ENCODE measurements around the gene FAM177B.
"Not testable (repeated sequence)": the region's sequence is repeated elsewhere in the genome, so short reads cannot be mapped to it uniquely, and the experiment has no call there.

FAM177B gene

DNA sequence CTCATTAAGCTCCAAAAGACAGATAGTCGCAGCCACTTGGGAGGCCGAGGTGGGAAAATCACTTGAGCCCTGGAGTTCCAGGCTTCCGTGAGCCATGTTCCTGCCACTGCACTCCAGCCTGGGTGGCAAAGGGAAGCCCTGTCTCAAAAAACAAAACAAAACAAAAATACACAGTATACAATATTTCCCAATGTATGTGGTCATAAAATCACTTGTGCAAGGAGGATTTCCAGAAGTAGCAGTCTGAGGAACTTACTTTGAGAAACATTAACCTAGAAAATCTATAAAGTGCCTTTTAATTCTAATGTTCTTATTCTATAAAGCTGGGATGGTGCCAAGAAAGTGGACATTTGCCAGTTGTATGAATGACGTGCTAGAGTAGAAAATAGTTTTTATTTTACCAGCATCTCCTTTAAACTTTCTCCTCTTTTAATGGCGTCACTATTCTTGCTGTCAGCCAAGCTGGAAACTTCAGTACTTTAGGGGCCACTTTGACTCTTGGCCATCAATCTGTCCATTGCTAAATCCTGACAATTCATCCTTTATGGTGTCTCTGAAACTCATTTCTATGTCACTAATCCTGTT is 22.5 kb downstream of the FAM177B start:
- no peak overlapping the region for H3K4me3 ChIP-seq (ENCODE audit: low read depth, low read length)
- TF ChIP-seq, protein P1, sequence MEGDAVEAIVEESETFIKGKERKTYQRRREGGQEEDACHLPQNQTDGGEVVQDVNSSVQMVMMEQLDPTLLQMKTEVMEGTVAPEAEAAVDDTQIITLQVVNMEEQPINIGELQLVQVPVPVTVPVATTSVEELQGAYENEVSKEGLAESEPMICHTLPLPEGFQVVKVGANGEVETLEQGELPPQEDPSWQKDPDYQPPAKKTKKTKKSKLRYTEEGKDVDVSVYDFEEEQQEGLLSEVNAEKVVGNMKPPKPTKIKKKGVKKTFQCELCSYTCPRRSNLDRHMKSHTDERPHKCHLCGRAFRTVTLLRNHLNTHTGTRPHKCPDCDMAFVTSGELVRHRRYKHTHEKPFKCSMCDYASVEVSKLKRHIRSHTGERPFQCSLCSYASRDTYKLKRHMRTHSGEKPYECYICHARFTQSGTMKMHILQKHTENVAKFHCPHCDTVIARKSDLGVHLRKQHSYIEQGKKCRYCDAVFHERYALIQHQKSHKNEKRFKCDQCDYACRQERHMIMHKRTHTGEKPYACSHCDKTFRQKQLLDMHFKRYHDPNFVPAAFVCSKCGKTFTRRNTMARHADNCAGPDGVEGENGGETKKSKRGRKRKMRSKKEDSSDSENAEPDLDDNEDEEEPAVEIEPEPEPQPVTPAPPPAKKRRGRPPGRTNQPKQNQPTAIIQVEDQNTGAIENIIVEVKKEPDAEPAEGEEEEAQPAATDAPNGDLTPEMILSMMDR (IDR thresholded peaks at IDR 0.05; ENCODE audit: low read depth, low read length) = no peak

DNA sequence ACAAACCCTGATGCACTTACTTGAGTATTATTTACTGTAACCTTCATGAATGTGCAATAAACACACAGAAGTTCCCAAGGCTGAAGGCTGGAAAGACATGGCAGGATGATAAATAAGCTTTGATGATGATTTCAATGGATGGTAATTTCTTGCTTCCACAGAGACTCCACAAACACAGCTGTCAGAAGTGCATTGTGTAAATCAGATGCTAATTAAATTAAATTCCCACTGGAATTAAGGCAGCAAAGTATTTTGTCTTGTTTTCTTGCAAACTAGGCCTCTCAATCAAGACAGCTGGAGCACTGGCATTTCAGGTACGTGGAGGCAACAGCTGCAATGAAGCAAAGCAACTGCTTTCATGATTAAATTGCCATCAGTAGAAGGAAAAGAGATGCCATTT is 24.1 kb downstream of the FAM177B start:
- TF ChIP-seq, protein P1 (IDR thresholded peaks at IDR 0.05; ENCODE audit: low read depth, low read length) = no peak
- H3K4me3 ChIP-seq (ENCODE audit: low read depth, low read length) = no peak overlapping the region

DNA sequence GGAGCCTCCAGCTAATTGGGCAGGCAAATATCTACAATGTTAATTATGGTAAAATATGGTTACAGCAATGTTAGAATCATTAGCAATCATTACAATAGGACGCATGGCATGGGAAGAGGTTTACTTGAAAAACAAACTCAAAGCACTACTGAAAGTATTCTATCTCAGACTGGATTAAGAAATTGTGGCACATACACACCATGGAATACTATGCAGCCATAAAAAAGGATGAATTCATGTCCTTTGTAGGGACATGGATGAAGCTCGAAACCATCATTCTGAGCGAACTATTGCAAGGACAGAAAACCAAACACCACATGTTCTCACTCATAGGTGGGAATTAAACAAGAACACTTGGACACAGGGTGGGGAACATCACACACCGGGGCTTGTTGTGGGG is 25.2 kb downstream of the FAM177B start:
- H3K4me3 ChIP-seq (ENCODE audit: low read depth, low read length) = not testable (repeated sequence)

DNA sequence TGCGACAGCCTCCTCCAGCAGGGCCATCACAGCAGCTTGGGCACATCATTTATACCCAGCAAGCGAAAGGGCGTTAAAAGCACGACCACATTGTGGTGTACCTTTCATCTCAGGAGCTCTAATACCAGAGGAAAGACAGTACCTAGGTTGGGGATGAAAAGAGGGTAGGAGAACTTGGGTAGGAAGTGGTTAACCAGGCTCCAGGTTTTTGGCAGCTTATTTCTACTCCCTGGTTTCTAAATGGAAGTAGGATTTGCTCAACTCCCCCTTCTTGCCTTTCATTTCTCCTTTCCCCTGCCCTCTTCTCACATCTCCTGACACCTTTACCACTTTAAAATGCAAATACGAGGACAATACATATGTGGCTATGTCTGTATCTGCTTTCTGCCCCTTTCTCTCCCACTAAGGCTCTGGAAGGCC is 30.2 kb downstream of the FAM177B start:
- H3K4me3 ChIP-seq (ENCODE audit: low read depth, low read length) = no peak overlapping the region
- TF ChIP-seq, protein P1 (IDR thresholded peaks at IDR 0.05; ENCODE audit: low read depth, low read length) = no peak

DNA sequence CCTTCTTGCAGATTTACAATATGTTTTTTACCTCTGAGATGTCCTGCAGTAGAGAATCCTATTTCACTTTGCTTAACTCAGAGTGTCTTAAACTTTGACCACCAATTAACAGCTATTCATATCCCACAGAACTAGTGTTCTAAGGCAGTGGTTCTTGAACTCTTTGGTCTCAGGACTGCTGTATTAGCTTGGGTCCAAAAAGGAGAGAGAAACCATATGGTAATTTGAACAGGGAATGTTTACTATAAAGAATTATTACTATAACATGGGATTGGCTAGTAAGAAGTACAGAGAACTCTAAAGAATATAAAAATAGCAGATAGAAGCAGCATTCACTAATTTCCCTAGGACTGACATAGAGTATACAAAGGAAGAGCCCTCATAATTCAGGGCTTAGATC is 31.6 kb downstream of the FAM177B start:
- no peak overlapping the region for H3K4me3 ChIP-seq (ENCODE audit: low read depth, low read length)
- TF ChIP-seq, protein P1 (IDR thresholded peaks at IDR 0.05; ENCODE audit: low read depth, low read length) = no peak

DNA sequence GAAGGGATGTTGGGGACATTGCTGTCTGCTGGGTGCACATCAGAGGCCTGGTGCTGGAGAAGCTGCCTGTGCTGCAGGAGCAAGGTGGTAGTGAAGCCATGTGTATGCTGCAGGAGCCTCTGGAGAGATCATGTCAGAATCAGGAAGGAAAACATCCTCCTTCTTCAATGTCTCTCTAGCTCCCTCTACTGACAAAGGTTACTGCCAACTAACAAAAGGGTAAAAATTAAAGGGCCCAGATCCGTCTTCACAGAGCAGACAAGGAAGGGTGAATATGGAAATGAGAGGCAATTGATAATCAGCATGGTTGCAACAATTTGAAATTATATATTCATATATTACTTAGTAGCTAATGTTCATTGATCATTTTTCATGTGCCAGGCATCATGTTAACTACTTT is 32.2 kb downstream of the FAM177B start:
- TF ChIP-seq, protein P1 (IDR thresholded peaks at IDR 0.05; ENCODE audit: low read depth, low read length) = no peak
- no peak overlapping the region for H3K4me3 ChIP-seq (ENCODE audit: low read depth, low read length)

DNA sequence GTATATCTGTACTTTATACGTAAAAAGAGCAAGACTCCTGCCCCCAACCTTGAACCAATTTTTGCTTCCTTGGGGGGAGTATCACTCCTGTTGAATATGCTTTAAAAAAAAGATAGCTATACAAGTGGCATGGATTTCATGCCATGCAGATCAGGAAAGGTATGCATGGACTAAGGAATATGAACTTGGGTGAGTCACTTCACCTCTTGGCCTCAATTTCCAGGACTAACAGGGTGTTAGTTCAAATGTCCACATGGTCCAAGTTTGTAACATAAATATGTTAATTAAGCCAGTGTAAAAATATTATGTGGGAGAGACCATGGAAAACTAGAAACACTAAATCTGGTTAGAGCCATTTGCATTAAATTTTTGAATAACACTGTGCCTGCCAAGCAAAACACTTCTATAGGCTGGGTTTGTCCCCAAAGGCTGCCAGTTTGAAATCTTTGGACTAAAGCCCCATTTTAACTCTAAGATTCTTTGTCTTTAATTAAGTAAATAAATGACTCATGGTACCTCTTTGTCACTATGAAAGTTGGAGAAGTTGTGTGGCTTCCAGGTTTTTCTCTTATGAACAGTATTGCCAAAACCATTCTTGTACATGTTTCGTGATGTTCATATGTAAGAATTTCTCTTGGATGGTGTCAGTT is 33.1 kb downstream of the FAM177B start:
- no peak overlapping the region for H3K4me3 ChIP-seq (ENCODE audit: low read depth, low read length)
- TF ChIP-seq, protein P1 (IDR thresholded peaks at IDR 0.05; ENCODE audit: low read depth, low read length) = no peak

DNA sequence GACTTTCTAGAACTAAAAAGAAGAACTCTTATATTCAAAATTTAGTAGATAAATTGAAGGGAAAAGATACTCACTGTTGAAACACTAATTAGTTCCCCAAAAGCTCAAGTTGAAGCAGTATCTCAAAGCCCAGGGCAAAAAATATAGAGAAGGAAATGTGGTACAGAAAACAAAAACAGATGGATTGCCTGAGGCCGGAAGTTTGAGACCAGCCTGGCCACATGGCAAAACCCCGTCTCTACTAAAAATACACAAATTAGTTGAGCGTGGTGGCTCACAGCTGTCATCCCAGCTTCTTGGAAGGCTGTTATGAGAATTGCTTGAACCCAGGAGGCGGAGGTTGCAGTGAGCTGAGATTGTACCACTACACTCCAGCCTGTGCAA is 36.0 kb downstream of the FAM177B start:
- TF ChIP-seq, protein P1 (IDR thresholded peaks at IDR 0.05; ENCODE audit: low read depth, low read length) = no peak

More for the DNA sequence above, 36.0 kb downstream of the FAM177B start:
- no peak overlapping the region for H3K4me3 ChIP-seq (ENCODE audit: low read depth, low read length)
